Stimulated activated naive CD8-positive, alpha-beta T cell treated with anti-CD3 and anti-CD28 coated beads, Interleukin-15, amount 100 ng/mL, for 72 hours (primary cell): ENCODE data around the gene VAC14.

Experiments used
- ATAC-seq: fragments of 150-1000 bp; cut with Tn5 transposase; 2 replicates; pipeline ENCODE4 v1.10.0; 2021; ENCODE audit warnings: mild to moderate bottlenecking, moderate library complexity
- DNase-seq, 2 donors: peaks; one replicate each; pipeline ENCODE4 v3.0.0; 2021 to 2022
- H3K27ac Mint-ChIP-seq, 2 donors: one replicate each; pipeline ENCODE4 v1.8.0; 2022; ENCODE audit warnings: mild to moderate bottlenecking in 2 of 2, mixed read lengths in 2 of 2, moderate library complexity in 2 of 2
- H3K27me3 Mint-ChIP-seq: one replicate; pipeline ENCODE4 v1.8.0; 2022; ENCODE audit warnings: mixed read lengths
- H3K4me1 Mint-ChIP-seq: one replicate; pipeline ENCODE4 v1.8.0; 2022; ENCODE audit warnings: mild to moderate bottlenecking, mixed read lengths
- H3K4me3 Mint-ChIP-seq, 2 donors: one replicate each; pipeline ENCODE4 v1.8.0; 2022; ENCODE audit warnings: mild to moderate bottlenecking in 2 of 2, mixed read lengths in 2 of 2, moderate library complexity in 1 of 2
- H3K9me3 Mint-ChIP-seq, 2 donors: one replicate each; pipeline ENCODE4 v1.8.0; 2022; ENCODE audit warnings: mixed read lengths in 2 of 2

The VAC14 gene

GRCh38 chr16:70756071-70756470 is 44.9 kb downstream of the VAC14 start:
- peaks cover 16% of the 10 kb centered on the region for H3K4me1 Mint-ChIP-seq
- no peaks in the 10 kb centered on the region for H3K27me3 Mint-ChIP-seq
- H3K27ac Mint-ChIP-seq = peak overlapping the region in 1 of 2 donors; percentile 27
- DNase-seq = no peak
- no peak for ATAC-seq
- H3K9me3 Mint-ChIP-seq = no peaks in the 10 kb centered on the region
- no peak overlapping the region for H3K4me3 Mint-ChIP-seq

- peaks cover 20% of the 10 kb centered on the region for H3K4me1 Mint-ChIP-seq
- no peak for DNase-seq
- H3K27me3 Mint-ChIP-seq = no peaks in the 10 kb centered on the region
- ATAC-seq = no peak
- peak overlapping the region in 1 of 2 donors; percentile 78 for H3K27ac Mint-ChIP-seq
- H3K4me3 Mint-ChIP-seq = no peak overlapping the region
- H3K9me3 Mint-ChIP-seq = no peaks in the 10 kb centered on the region
Observed at GRCh38 chr16:70754851-70755600, 45.9 kb downstream of the VAC14 start.

GRCh38 chr16:70754371-70754770 is 46.6 kb downstream of the VAC14 start:
- Mint-ChIP-seq H3K4me3 (no peak overlapping the region), H3K4me1 (peaks cover 22% of the 10 kb centered on the region), H3K27ac (peak overlapping the region in 1 of 2 donors; percentile 78), H3K9me3 (no peaks in the 10 kb centered on the region), H3K27me3 (no peaks in the 10 kb centered on the region)
- no peak for DNase-seq
- no peak for ATAC-seq

- no peak overlapping the region for H3K4me3 Mint-ChIP-seq
- no peak overlapping the region for H3K27ac Mint-ChIP-seq
Observed at GRCh38 chr16:70753694-70754325, 47.1 kb downstream of the VAC14 start.

GRCh38 chr16:70753228-70753627 is 47.7 kb downstream of the VAC14 start:
- H3K4me3 Mint-ChIP-seq = no peak overlapping the region
- H3K27me3 Mint-ChIP-seq = no peaks in the 10 kb centered on the region
- peaks cover 25% of the 10 kb centered on the region for H3K4me1 Mint-ChIP-seq
- no peaks in the 10 kb centered on the region for H3K9me3 Mint-ChIP-seq
- H3K27ac Mint-ChIP-seq = peak overlapping the region; percentile 22 to 91
- ATAC-seq = no peak
- no peak for DNase-seq

More at GRCh38 chr16:70753694-70754325, 47.1 kb downstream of the VAC14 start:
- peaks cover 22% of the 10 kb centered on the region for H3K4me1 Mint-ChIP-seq
- H3K9me3 Mint-ChIP-seq = no peaks in the 10 kb centered on the region
- DNase-seq (no peak), ATAC-seq (no peak)
- H3K27me3 Mint-ChIP-seq = no peaks in the 10 kb centered on the region

GRCh38 chr16:70752426-70752825 is 48.5 kb downstream of the VAC14 start:
- Mint-ChIP-seq H3K27ac (no peak overlapping the region), H3K4me3 (no peak overlapping the region), H3K9me3 (no peaks in the 10 kb centered on the region), H3K4me1 (peaks cover 33% of the 10 kb centered on the region), H3K27me3 (no peaks in the 10 kb centered on the region)
- ATAC-seq = no peak
- no peak for DNase-seq

- Mint-ChIP-seq H3K9me3 (no peaks in the 10 kb centered on the region), H3K4me1 (peaks cover 41% of the 10 kb centered on the region), H3K4me3 (no peak overlapping the region), H3K27me3 (no peaks in the 10 kb centered on the region), H3K27ac (peak overlapping the region in 1 of 2 donors; percentile 55)
- DNase-seq (no peak), ATAC-seq (no peak)
Observed at GRCh38 chr16:70751593-70751992, 49.4 kb downstream of the VAC14 start.

GRCh38 chr16:70750893-70751467 is 50.0 kb downstream of the VAC14 start:
- no peak overlapping the region for H3K4me3 Mint-ChIP-seq
- peaks cover 43% of the 10 kb centered on the region for H3K4me1 Mint-ChIP-seq

GRCh38 chr16:70749681-70750601 is 51.0 kb downstream of the VAC14 start:
- H3K27me3 Mint-ChIP-seq = no peaks in the 10 kb centered on the region
- ATAC-seq = no peak
- peak overlapping the region; percentile 27 to 71 for H3K27ac Mint-ChIP-seq
- H3K4me3 Mint-ChIP-seq = no peak overlapping the region
- DNase-seq = no peak
- H3K9me3 Mint-ChIP-seq = no peaks in the 10 kb centered on the region
- H3K4me1 Mint-ChIP-seq = peaks cover 50% of the 10 kb centered on the region

More at GRCh38 chr16:70750893-70751467, 50.0 kb downstream of the VAC14 start:
- peak overlapping the region; percentile 34 to 88 for H3K27ac Mint-ChIP-seq
- ATAC-seq (no peak), DNase-seq (no peak)
- no peaks in the 10 kb centered on the region for H3K9me3 Mint-ChIP-seq
- no peaks in the 10 kb centered on the region for H3K27me3 Mint-ChIP-seq

- Mint-ChIP-seq H3K4me1 (peaks cover 50% of the 10 kb centered on the region), H3K9me3 (no peaks in the 10 kb centered on the region), H3K27me3 (no peaks in the 10 kb centered on the region), H3K27ac (no peak overlapping the region), H3K4me3 (no peak overlapping the region)
- ATAC-seq (no peak), DNase-seq (no peak)
Observed at GRCh38 chr16:70749006-70749678, 51.8 kb downstream of the VAC14 start.

- no peak for ATAC-seq
- no peak for DNase-seq
- H3K4me1 Mint-ChIP-seq = peaks cover 50% of the 10 kb centered on the region
- H3K27me3 Mint-ChIP-seq = no peaks in the 10 kb centered on the region
- peaks cover 0 to 4% of the 10 kb centered on the region in 2 donors for H3K9me3 Mint-ChIP-seq
- H3K27ac Mint-ChIP-seq = peak overlapping the region in 1 of 2 donors; percentile 79
- no peak overlapping the region for H3K4me3 Mint-ChIP-seq
Observed at GRCh38 chr16:70747703-70748631, 53.0 kb downstream of the VAC14 start.

GRCh38 chr16:70746708-70747424 is 54.1 kb downstream of the VAC14 start:
- ATAC-seq (peak; percentile 76), DNase-seq (peak in 1 of 2 donors; percentile 54)
- Mint-ChIP-seq H3K4me3 (peak overlapping the region; percentile 34 to 35), H3K27ac (peak overlapping the region; percentile 88 to 95), H3K9me3 (peaks cover 0 to 9% of the 10 kb centered on the region in 2 donors), H3K27me3 (no peaks in the 10 kb centered on the region), H3K4me1 (peaks cover 52% of the 10 kb centered on the region)

- Mint-ChIP-seq H3K27ac (peak overlapping the region; percentile 88 to 95), H3K4me1 (peaks cover 54% of the 10 kb centered on the region), H3K4me3 (peak overlapping the region in 1 of 2 donors; percentile 34), H3K27me3 (no peaks in the 10 kb centered on the region), H3K9me3 (peaks cover 0 to 9% of the 10 kb centered on the region in 2 donors)
- peak in 1 of 2 donors; percentile 26 for DNase-seq
- ATAC-seq = peak; percentile 60
Observed at GRCh38 chr16:70746040-70746707, 54.8 kb downstream of the VAC14 start.
